B cell (primary cell): ENCODE data around the gene CYB5D1.

ENCODE experiments used
- EZH2 ChIP-seq: IDR thresholded peaks from 2 replicates; pipeline ENCODE4 v1.6.1; 2012; ENCODE audit warnings: borderline replicate concordance, low read depth, mild to moderate bottlenecking, moderate library complexity, low read length; ENCODE audit not compliant: insufficient read depth, poor library complexity, severe bottlenecking
- TF ChIP-seq, protein P1 (sequence below): fragments of 200-600 bp; IDR thresholded peaks from one replicate; pipeline ENCODE4 v1.8.0; 2022; ENCODE audit warnings: antibody characterized with exemption, mild to moderate bottlenecking

DNA sequence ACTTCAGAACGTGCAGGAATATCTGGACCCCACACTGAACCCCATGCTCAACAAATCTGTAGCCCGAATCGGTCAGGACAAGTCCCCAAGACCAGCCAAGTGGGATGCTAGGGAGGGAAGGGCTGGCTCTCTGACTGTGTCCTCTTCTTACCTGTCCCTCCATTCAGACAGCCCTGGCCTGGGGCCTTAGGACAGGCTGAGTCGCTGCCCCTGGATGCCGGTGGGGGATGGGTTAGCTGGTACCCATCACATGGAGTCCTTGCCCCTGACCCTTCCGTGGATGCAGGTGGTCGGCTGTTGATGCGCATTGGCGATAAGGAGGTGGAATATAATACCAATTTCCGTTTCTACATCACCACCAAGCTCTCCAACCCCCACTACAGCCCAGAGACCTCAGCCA, 39.8 kb upstream of the CYB5D1 start:
- TF ChIP-seq, protein P1, sequence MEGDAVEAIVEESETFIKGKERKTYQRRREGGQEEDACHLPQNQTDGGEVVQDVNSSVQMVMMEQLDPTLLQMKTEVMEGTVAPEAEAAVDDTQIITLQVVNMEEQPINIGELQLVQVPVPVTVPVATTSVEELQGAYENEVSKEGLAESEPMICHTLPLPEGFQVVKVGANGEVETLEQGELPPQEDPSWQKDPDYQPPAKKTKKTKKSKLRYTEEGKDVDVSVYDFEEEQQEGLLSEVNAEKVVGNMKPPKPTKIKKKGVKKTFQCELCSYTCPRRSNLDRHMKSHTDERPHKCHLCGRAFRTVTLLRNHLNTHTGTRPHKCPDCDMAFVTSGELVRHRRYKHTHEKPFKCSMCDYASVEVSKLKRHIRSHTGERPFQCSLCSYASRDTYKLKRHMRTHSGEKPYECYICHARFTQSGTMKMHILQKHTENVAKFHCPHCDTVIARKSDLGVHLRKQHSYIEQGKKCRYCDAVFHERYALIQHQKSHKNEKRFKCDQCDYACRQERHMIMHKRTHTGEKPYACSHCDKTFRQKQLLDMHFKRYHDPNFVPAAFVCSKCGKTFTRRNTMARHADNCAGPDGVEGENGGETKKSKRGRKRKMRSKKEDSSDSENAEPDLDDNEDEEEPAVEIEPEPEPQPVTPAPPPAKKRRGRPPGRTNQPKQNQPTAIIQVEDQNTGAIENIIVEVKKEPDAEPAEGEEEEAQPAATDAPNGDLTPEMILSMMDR: no peak
- no peak for TF ChIP-seq EZH2
